ENCODE data around the gene ACACA. TPM values are rescaled to one million over a fixed set of nuclear protein-coding genes. Genes with fewer than 3 reads are reported as not detected.

Gene ACACA
- total and polyA plus RNA-seq, 12 donors = 5.6 to 28.0 (median 16.2) TPM

DNA sequence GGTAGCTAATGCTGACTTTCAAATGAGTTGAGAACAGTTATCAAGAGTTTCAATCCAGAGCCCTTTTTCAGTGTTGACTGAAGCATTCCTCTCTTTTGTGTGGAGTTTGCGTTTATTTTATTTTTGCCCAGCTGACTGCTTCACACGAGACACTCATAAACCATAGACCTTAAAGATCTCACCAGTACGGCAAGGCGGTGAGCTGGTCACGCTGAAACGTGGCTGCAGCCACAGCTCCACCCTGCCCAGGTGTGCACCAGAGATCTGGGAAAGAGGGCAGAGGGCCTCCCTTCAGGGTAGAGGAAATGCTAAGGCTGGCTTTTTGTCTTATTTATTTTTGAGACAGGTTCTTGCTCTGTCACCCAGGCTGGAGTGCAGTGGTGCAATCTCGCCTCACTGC lies 345.7 kb downstream of the ACACA start:
- H3K27me3 ChIP-seq = peaks cover 0 to 32% (median 18%) of the 10 kb centered on the region in 7 donors
- TF ChIP-seq, protein P1, sequence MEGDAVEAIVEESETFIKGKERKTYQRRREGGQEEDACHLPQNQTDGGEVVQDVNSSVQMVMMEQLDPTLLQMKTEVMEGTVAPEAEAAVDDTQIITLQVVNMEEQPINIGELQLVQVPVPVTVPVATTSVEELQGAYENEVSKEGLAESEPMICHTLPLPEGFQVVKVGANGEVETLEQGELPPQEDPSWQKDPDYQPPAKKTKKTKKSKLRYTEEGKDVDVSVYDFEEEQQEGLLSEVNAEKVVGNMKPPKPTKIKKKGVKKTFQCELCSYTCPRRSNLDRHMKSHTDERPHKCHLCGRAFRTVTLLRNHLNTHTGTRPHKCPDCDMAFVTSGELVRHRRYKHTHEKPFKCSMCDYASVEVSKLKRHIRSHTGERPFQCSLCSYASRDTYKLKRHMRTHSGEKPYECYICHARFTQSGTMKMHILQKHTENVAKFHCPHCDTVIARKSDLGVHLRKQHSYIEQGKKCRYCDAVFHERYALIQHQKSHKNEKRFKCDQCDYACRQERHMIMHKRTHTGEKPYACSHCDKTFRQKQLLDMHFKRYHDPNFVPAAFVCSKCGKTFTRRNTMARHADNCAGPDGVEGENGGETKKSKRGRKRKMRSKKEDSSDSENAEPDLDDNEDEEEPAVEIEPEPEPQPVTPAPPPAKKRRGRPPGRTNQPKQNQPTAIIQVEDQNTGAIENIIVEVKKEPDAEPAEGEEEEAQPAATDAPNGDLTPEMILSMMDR (IDR thresholded peaks at IDR 0.05) = no peak
- no peak overlapping the region for H3K4me3 ChIP-seq
- WGBS, 2 donors = 77 to 82% methylated on average over 7 of the region's 7 CpGs
- no peaks in the 10 kb centered on the region for H3K9me3 ChIP-seq
- intact Hi-C loops (cut with DNase I) = no loop called here
- H3K4me1 ChIP-seq = no peaks in the 10 kb centered on the region
- ATAC-seq (no peak), DNase-seq (no peak)
- no peak overlapping the region for H3K27ac ChIP-seq
- peaks cover 0 to 21% (median 6%) of the 10 kb centered on the region in 9 donors for H3K36me3 ChIP-seq

DNA sequence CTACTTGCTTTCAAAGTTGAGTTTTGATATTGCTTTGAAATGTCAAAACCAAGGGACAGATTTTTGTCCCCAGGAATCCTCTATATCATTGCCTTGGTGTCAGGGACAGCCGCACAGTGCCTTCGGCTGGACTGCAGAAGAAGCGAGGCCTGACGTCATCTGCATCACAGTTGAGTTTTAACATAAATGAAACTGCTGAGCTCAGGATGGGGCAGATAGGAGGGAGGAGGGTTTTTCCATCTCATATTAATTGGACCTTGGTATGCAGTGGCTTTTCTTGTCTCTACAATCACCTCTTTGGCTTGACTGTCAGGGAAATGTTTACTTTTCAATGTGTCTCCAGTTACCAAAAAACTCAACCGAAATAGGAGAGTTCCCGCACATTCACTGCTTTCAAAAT lies 346.5 kb downstream of the ACACA start:
- H3K27me3 ChIP-seq = peaks cover 0 to 23% (median 10%) of the 10 kb centered on the region in 7 donors
- intact Hi-C loops (cut with DNase I) = no loop called here

DNA sequence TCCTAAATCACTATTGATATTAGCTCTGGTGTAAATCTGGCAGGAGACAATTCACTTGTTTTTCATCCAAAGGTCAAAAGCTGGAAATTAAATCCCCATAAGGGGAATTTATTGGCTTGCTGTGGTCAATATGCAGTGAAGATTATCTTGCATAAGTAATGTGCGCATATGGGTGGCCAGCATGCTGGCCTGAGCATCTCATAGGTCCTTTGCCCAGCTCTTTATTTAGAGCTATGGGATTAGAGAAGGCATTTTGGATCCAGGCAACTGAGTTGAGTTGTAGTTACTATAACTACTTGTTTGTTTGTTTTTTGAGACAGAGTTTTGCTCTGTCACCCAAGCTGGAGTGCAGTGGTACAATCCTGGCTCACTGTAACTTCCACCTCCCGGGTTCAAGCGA lies 347.1 kb downstream of the ACACA start:
- TF ChIP-seq, protein P1 (IDR thresholded peaks at IDR 0.05) = no peak
- no peak overlapping the region for H3K4me3 ChIP-seq
- H3K36me3 ChIP-seq = peaks cover 0 to 35% (median 6%) of the 10 kb centered on the region in 9 donors
- no peaks in the 10 kb centered on the region for H3K4me1 ChIP-seq
- intact Hi-C loops (cut with DNase I) = no loop called here
- no peak overlapping the region for H3K27ac ChIP-seq
- DNase-seq (no peak), ATAC-seq (no peak)
- WGBS, 2 donors = 96 to 97% methylated on average over 3 of the region's 3 CpGs
- peaks cover 0 to 17% (median 5%) of the 10 kb centered on the region in 7 donors for H3K27me3 ChIP-seq
- no peaks in the 10 kb centered on the region for H3K9me3 ChIP-seq

More for the DNA sequence above, 346.5 kb downstream of the ACACA start:
- Histone ChIP-seq H3K36me3 (peaks cover 0 to 29% (median 6%) of the 10 kb centered on the region in 9 donors), H3K4me3 (no peak overlapping the region), H3K27ac (no peak overlapping the region), H3K4me1 (no peaks in the 10 kb centered on the region), H3K9me3 (no peaks in the 10 kb centered on the region)
- TF ChIP-seq, protein P1 (IDR thresholded peaks at IDR 0.05) = no peak
- DNase-seq (no peak), ATAC-seq (no peak)
- WGBS, 2 donors = 90% methylated on average over 6 of the region's 6 CpGs

DNA sequence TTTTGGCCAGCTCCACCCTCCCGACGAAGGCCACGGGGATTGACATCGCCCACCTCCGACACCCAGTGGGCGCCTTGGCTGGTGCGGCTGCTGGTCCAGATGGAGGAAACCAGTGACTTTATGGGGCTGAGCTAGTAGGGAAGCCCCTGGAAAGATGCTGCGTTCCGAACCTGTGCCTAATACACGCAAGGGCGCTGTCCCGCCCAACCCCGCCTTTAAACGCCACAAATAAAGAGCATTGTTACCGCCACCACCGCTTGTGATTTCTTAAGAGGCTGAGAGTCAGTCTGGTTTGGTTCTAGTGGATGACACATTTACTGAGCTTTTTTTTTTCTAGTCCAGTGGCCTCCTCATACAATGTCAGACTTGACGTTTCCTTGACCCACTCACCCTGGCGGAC lies 350.0 kb downstream of the ACACA start:
- 95 to 97% methylated on average over 18 of the region's 18 CpGs for WGBS, 2 donors
- H3K27me3 ChIP-seq = no peaks in the 10 kb centered on the region
- no peak for ATAC-seq
- intact Hi-C loops (cut with DNase I) = no loop called here
- H3K9me3 ChIP-seq = no peaks in the 10 kb centered on the region
- H3K4me3 ChIP-seq = no peak overlapping the region
- no peaks in the 10 kb centered on the region for H3K4me1 ChIP-seq
- TF ChIP-seq, protein P1 (IDR thresholded peaks at IDR 0.05) = no peak
- DNase-seq = no peak
- peaks cover 0 to 62% (median 6%) of the 10 kb centered on the region in 9 donors for H3K36me3 ChIP-seq
- no peak overlapping the region for H3K27ac ChIP-seq

Measured in heart right ventricle (tissue), 16 donors.